Measurements from ENCODE around the gene VWA3B.

- TF ChIP-seq, protein P1, sequence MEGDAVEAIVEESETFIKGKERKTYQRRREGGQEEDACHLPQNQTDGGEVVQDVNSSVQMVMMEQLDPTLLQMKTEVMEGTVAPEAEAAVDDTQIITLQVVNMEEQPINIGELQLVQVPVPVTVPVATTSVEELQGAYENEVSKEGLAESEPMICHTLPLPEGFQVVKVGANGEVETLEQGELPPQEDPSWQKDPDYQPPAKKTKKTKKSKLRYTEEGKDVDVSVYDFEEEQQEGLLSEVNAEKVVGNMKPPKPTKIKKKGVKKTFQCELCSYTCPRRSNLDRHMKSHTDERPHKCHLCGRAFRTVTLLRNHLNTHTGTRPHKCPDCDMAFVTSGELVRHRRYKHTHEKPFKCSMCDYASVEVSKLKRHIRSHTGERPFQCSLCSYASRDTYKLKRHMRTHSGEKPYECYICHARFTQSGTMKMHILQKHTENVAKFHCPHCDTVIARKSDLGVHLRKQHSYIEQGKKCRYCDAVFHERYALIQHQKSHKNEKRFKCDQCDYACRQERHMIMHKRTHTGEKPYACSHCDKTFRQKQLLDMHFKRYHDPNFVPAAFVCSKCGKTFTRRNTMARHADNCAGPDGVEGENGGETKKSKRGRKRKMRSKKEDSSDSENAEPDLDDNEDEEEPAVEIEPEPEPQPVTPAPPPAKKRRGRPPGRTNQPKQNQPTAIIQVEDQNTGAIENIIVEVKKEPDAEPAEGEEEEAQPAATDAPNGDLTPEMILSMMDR (IDR thresholded peaks at IDR 0.05) = no peak
- TF ChIP-seq EP300 (IDR thresholded peaks at IDR 0.05) (no peak), POLR2A (IDR thresholded peaks at IDR 0.05) (no peak)
Observed at GRCh38 chr2:98205889-98206288, 118.9 kb downstream of the VWA3B start.

All from tibial nerve (tissue), 4 donors.